GM21515 (cell line): Measurements from ENCODE around the gene LDB1.

ENCODE experiments used
- ATAC-seq: cut with Tn5 transposase; IDR thresholded peaks from one replicate; pipeline ENCODE4 v1.9.1; 2021; ENCODE audit not compliant: unreplicated experiment

Gene LDB1

DNA sequence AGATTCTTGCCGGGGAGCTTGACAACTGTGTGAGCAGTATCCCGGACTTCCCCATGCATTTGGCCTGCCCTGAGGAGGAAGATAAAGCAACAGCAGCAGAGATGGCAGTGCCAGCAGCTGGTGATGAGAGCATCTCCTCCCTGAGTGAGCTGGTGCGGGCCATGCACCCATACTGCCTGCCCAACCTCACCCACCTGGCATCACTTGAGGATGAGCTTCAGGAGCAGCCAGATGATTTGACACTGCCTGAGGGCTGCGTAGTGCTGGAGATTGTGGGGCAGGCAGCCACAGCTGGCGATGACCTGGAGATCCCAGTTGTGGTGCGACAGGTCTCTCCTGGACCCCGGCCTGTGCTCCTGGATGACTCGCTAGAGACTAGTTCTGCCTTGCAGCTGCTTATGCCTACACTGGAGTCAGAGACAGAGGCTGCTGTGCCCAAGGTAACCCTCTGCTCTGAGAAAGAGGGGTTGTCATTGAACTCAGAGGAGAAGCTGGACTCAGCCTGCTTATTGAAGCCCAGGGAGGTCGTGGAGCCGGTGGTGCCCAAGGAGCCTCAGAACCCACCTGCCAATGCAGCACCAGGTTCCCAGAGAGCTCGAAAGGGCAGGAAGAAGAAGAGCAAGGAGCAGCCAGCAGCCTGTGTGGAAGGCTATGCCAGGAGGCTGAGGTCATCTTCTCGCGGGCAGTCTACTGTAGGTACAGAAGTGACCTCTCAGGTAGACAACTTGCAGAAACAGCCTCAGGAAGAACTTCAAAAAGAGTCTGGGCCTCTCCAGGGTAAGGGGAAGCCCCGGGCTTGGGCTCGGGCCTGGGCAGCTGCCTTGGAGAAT, 19.3 kb upstream of the LDB1 start:
- no peak for ATAC-seq

DNA sequence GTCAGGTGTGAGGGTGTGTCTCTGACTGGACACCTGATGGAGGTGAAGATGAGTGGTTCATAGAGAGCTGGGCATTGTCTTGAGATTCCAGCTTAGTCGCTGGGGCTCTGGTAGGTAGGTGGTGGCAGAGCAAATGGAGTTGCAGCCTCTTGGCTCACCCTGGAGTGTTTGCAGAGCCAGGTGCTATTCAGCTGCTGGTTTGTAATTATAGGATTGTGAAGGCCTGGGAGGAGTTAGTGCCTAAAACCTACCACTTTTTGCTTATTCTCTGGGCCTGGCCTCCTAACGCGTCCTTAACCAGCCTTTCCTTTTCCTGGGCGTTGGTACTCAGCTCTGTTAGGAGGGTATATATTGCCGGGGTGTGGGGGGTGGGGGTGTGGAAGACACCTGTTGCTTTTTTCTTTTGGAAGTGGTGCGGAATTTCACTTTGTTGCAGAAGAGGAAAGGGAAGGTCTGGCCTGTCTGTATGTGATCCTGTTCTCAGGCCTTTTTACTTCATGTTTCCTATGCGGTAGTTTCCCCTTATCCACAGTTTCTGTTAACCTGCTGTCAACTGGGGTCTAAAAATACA, 15.9 kb upstream of the LDB1 start:
- ATAC-seq = no peak

DNA sequence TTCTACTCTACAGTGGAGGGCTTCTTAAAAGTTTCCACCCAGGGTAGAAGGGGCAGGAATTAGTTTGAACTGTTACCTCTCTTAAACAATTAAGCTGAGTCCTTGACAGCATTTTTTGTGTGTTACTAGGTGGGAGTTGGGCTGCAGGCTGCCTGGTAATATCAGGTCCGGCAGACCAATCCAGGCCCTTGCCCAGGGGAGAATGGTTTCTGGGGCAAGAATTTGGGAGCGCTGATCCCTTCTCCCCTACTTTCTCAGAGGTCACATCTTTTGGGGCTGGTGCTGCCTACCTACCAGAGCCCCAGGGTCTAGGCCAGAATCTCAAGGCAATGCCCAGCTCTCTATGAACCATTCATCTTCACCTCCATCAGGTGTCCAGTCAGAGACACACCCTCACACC, 14.2 kb upstream of the LDB1 start:
- ATAC-seq = no peak

DNA sequence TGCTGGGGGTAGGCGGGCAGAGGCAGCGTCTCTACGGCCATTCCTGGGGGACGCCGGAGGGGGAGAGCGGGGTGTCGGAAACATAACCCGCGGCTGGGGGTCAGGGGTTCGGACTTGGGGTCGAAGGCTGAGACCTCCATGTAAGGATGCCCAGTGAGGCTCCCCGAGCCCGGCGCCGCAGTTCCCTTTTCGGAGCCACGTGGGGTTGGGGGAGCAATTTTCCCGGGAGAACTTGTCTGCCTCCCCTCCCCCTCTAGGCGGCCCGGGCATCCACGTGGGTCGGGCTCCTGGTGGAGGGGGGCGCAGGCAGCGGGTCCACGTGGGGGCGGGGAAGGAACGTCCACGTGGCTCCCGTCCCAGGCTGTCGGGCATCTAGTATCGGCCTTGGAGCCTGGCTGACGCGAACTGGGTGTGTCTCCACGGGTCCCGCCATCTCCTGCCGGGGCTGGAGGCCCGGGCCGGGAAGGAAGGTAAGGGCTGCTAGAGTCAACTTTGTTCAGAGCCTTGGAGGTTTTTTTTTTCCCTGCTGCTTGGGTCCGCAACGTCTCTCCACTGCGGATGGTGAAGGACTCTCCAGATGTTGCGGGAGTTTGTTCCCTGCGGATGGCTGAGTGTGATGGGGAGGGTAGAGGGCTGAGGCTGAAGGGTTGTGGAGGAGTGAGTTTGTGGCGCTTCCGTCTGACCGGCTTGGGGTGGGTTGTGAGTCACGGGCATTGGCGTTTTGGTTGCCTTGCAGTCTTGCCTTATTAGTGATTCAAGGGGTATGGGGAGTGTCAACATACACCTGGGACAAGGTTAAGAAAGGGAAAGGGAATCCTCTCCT, 13.4 kb upstream of the LDB1 start:
- no peak for ATAC-seq

DNA sequence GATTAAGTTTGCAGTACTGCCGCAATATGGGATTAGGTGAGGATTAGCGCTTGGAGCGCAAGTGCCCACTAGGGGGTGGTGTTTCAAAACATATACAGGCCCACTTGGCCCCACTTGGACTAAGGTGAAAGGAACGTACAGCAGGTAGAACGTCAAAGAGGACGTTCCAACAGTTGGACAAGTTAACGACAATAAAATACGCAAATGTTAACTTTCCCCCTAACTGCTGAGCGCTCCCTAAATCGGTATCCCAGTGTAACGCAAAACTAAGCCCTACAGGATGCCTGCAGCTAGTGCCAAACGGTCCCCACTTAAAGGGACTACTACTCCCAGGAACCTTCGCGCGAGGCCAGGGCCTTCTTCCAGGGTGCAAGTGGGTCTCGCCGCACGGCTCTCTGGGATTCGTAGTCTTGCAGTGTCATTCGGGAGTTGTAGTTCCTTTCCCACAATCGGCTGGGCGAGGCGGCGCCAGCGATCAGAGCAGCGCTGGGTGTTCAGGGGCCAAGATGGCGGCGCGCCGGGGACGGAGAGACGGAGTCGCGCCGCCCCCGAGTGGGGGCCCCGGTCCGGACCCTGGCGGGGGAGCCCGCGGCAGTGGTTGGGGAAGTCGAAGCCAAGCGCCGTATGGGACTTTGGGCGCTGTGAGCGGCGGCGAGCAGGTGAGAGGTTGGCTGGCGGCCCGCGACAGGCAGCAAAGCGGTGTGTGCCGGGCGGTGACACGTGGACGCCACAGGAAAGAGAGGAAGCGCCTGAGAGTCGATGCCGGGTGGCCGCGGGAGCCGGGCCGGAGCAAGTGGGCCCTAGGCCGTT, 12.6 kb upstream of the LDB1 start, which contains the start of gene PPRC1:
Gene PPRC1, plus strand, starts transcription at position 478 of the 810 bp plus-strand sequence. Its CDS starts 29 bp downstream, at position 507.
- peak; percentile 93 for ATAC-seq

DNA sequence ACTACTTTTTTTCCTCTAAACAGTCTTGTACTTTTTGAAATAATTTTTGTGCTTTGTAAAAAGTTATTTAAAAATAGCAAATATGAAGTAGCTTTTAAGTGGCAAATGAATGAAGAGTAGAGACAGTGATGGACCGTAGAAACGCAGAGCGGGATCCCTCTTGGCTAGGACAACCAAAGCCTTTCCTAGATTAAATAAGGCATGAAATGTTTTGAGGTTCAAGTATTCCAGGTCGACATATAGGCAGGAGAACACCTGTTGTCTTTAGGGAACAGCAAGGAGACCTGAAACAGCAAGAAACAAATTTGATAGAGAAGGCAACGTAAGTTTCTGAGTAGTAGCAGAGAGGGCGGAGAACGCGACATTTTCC, 12.0 kb upstream of the LDB1 start:
- no peak for ATAC-seq

DNA sequence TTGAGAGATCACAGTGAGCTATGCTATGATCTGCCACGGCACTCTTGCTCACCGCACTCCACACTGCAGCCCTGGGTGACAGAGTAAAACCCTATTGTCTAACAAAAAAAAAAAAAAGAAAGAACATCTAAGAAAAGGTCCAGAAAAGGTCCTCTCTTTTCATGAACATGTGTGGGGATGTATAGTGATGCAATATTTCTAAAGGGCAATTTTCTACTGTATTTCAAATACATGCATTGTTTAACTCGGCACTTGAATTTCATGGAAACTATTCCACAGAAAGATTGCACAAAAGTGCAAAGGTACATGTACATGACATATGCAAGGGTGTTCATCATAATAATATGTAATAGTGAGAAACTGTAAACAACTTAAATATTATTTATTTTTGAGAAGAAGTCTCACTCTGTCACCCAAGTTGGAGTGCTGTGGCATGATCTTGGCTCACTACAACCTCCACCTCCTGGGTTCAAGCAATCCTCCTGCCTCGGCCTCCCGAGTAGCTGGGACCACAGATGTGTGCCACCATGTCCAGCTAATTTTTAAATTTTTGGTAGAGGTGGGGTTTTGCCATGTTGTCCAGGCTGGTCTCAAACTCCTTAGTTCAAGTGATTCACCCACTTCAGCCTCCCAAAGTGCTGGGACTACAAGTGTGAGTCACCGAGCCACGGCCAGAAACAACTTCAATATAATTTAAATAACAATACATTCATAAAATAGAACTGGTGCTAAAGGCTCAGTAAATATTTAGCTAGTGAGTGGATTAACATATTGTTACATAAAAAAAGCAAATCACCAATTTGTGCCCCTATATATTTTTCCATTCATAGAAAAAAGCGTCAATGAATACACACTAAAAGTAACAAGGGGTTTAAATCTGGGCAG, 11.4 kb upstream of the LDB1 start:
- no peak for ATAC-seq

DNA sequence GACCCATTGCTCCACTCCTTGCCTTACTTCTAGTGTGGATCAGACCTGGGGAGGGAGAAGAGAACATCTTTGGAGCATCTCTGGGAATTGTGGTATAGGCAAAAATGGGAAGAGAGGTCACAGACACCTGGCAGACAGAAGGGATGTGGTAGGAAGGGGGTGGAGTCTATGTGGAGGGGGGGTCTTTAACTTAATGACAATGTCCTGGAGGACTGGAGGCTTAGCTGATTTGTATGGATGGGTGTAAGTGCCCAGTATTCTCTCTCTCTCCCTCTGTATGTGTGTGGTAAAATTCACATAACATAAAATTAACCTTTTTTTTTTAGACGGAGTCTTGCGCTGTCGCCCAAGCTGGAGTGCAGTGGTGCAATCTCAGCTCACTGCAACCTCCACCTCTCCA, 3.1 kb upstream of the LDB1 start:
- ATAC-seq = no peak

DNA sequence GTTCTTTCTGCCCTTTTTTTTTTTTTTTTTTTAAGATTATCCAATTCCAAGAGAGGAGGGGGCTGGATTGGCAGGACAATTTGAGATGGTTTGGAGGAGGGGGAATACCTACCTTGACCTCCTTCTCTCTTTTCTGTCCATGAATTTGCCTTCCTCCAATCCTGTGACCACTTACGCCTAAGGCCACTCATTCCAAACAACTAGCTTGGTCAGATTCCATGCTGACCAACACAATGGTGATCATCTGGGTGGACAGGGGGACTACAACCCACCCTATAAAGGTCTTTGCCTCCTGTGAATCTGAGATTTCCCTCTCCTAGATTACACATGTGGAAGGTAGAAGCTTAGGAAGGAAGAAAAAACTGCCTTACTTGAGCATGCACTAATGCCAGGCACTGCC, 2.3 kb upstream of the LDB1 start:
- ATAC-seq = no peak

DNA sequence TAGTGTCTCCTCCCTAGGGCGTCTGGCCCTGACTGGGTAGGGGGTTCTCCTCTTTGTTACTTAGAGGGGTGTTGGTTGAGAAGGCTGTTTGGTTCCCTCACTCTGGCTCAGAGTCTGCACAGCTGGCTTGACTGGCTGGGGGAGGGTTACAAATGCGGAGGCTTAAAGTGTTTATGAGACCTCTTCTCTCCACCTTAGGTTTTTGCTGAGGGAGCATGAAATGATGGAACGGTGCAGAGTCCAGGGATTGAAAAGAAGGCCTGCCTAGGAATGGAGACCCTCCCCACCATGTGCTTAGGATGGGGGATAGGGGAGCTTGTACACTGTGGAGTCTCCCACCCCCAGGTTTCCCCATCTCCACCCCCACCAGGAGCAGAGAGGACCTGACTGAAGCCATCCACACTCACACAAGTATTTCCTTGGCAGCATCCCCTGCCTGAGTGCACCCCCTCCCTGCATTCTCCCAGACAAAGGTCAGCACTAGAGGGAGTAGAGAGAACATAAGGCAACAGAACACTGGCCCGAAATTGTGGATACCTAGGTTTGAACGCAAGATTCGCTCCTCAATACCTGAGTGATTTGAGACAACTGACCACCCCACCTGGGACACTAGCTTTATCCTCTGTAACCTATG, 1.7 kb upstream of the LDB1 start:
- ATAC-seq = no peak

DNA sequence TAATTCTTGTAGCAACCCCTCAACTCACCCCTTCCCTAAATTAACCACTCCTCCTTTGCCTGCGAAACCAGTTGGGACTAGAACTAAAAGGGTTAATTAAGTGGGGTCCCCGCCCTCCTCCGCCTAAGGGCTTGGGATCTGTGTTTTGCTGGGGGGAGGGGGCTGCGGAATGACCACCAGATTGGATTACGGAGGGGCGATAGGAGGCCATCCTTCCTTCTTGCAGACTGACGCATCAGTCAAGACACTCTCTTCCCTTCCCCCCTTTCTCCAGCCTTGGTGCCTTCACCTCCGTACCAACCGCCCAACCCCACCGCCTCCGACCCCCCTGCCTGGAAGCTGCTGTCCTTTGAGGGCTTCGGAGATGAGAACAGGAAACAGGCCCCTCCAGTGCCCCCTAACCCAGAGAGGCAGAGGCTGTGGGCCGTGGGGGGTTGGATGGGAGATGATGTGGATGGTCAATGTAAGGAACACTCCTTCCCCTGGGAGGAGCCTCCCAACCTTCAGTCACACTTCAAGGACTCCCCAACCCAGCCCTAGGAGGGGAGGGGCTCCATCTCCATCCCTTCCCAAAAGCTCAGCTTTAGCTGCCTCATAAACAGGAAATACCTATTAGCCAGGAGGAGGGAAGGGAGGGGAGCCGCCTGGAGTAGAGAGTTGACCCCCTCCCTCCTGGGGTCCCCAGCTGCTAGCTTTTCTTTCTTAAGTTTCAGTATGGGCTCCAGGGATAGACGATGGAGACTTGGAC, 997 bp upstream of the LDB1 start:
- no peak for ATAC-seq

DNA sequence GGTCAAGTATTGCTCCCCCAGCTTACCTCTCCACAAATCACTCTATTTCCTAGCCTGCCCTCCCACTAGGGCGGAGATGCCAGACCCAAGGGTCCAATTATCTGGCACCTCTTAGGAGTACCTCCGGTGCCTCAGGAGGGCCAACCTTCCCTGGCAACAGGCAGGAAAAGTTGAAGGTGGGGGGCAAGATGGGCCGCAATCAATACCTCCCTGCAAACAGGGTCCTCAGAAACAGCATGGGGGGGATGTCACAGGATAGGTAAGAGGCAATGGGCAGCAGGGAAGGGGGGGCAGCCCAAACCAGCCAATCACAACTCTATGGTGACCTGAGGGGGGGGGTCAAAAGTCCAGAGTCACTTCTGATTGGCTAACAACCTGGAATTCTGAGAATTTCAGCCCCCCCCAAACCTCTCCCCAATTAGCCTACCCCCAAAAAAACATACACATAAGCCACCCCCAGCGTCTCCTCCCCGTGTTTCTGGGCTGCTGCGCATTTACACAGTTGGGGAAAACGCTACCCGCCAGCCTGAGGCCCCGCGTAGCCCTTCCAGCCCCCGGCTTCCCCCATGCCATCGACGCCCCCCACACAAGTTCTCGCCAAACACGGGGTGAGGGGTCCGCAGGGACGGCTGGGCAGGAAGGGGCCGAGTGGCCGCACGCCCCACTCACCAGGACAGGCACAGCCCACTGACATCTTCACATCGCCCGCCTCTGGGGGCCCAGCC, 589 bp downstream of the LDB1 start:
- no peak for ATAC-seq

DNA sequence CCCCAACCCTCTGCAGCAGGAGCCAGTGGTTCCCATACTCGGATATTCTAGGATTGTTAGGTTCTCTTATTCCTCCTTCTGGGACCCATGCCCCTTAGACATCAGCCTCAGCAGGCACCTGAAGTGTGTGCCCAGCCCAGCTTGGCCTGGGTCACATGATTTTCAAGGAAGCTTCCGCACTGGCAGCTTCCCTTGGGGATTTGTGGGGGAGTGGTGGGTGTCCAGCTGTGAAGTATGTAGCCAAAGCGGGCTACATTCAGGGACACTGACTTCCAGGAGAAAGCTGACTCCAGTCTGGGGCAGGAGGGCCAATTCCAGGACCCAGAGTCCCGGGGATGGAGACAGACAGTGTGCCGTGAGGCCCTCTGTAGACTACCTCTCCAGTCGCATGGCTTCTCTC, 1.3 kb downstream of the LDB1 start:
- ATAC-seq = no peak

DNA sequence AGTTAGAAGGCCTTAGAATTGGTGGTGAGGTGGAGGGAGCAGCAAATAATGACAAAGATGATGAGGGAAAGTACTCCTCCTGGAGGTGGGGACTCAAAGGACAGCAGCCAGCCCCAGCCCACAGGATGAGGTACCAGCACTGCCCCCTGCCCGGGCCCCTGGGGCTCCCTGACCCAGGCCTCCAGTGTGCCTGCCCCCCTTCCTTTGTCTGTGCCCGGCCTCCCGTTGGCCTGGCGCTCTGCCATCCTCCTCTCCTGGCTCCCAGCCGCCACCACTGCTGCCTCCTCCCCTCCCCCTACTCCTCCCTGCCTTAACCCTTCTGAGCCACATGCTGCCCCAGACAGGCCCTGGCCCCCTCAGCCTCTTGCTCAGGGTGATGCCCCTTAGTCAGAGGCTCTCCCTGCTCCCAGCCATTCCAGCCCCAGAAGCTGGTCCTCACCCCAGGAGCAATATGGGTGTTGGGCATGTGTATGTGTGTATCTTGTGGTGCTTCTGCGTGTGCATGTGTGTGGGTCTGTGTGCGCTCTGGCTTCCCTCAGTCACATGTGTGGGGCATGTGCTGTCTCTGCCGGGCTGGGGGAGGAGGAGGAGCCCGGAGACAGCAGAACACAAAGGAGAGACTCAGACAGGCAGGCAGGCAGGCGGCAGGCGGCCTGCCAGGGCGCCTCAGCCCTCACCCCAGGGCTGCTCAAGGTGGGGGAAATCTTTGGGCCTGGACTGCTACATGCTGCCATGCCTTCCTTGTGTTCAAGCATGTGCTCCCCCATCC, 2.6 kb downstream of the LDB1 start:
- ATAC-seq = no peak

DNA sequence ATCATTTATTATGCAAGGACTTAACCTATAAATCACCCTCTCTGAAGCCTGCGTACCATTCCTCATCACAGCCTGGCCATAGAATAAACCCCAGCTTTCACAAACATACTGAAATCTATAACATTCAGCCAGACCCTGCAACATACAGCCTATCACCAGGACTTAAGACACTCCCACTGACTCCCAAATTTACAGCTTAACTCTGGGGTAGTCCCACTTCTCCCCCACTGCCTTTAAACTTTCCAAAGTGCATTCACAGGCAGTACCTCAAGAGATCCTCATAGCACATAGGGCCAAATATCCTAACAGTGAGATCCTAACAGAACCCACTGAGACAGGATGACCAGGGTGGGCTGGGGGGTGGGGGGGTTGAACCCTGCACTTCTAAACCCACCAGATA, 3.5 kb downstream of the LDB1 start:
- ATAC-seq = no peak

DNA sequence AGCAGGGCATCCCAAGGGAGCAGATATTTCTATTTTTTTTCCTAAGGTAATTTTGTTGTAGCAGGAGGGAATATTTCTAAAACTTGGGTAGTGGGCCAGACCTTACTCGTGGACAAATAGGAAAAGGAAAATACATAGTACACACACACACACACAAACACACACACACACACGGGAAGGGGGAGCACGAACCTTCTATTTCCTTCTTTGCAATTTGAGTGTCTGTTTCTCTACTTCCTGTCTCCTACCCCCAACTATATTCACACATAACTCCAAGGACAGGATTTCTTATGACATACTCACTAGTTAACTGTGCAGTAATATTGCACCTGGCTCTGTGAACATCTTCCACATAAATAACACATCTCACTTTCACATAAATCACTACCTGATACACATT, 4.4 kb downstream of the LDB1 start:
- ATAC-seq = no peak

DNA sequence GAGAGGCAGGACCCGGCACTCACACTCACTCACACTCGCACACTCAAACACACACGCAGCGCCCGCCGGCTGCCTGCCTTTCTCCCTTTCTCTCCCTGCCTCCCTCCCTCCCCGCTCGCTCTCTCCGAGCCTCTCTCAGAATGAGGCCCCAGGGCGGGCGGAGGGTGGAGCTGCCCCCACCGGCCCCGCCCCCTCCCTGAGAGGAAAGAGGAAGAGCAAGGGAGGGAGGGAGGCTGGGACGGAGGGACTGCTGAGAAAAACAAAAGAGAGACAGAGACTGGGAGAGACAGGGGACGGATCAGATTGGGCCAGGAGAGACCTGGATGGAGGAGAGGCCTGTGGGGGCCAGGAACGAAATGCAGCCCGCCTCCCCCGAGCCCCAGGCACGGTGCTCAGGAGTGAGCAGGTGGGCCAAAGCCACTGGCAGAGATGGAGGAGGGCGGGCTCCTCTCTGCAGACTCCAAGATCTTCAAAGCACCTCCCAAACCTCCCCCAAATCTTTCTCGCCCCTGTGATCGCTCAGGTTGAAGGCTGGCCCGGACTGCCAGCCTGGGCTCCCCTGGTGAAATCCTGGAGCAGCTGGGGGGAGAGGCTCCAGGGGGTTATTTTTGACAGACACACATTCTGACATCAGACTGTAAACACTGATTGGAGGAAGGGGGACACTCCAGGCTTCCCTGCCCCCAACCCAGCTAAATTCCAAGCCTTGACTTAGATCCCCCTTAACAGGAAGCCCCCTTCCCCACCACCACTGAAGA, 5.1 kb downstream of the LDB1 start:
- peak; percentile 56 for ATAC-seq
